A673 (cell line): ENCODE results near the gene NOVA1.

Experiments
- CTCF ChIP-seq: fragments of 300-800, 200-600 bp; sonication (generic); conservative IDR thresholded peaks from 2 replicates; pipeline ENCODE4 v1.5.1; 2017; ENCODE audit warnings: low read depth, mild to moderate bottlenecking, antibody characterized with exemption, low read length, moderate library complexity, mixed read lengths
- EZH2 ChIP-seq: fragments of 200-600 bp; sonication (generic); IDR thresholded peaks from 2 replicates; pipeline ENCODE4 v1.6.1; 2017; ENCODE audit warnings: borderline replicate concordance, low read depth, mild to moderate bottlenecking, mixed read lengths, antibody characterized with exemption, low read length; ENCODE audit not compliant: poor library complexity, severe bottlenecking

GRCh38 chr14:26577711-26578110, 20.1 kb downstream of the NOVA1 start:
- TF ChIP-seq CTCF = no peak
- TF ChIP-seq EZH2 = no peak
